HS-5 (cell line): ENCODE results near the gene ADRM1.

Experiments
- DNase-seq: peaks from one replicate; pipeline ENCODE4 v3.0.0-alpha.2; 2012; ENCODE audit warnings: low read depth

ADRM1 gene, protein sequence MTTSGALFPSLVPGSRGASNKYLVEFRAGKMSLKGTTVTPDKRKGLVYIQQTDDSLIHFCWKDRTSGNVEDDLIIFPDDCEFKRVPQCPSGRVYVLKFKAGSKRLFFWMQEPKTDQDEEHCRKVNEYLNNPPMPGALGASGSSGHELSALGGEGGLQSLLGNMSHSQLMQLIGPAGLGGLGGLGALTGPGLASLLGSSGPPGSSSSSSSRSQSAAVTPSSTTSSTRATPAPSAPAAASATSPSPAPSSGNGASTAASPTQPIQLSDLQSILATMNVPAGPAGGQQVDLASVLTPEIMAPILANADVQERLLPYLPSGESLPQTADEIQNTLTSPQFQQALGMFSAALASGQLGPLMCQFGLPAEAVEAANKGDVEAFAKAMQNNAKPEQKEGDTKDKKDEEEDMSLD

DNA sequence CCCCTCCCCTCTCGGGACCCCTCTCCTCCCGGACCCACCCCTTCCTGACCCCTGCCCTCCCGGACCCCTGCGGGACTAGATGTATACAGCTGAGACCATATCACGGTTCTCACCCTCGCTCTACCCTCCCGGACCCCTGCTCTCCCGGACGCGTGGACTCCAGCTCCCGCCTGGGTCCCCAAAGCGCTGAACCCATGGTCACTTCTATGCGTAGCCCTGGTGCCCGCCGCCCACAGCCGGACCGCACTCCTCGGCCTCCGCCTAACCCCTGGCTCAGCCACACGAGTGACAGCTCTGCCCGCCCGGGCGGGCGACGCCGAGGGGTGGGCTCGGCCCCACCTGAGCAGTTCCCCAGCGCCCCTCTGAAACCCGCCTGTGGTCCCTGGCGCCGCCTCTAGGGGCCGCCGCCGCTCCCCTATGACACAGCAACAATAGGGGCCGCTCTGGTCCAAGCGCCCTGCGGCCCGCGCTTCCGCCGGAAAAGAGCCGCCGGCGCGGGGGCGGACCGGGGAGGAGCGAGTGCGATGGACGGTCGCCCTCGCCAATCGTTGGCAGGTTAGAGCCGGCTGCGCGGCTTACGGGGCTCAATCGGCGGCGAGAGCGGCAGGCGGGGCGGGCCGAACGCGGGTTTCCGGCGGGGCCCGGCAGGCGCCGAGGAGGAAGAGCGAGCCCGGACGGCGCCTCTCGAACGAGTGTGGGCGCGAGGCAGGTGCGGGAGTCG lies at the start of gene ADRM1:
TSS of gene ADRM1 (plus strand) at position 657 of the 721 bp plus-strand sequence. CDS start 572 bp downstream, outside the sequence.
- DNase-seq = peak; percentile 80

DNA sequence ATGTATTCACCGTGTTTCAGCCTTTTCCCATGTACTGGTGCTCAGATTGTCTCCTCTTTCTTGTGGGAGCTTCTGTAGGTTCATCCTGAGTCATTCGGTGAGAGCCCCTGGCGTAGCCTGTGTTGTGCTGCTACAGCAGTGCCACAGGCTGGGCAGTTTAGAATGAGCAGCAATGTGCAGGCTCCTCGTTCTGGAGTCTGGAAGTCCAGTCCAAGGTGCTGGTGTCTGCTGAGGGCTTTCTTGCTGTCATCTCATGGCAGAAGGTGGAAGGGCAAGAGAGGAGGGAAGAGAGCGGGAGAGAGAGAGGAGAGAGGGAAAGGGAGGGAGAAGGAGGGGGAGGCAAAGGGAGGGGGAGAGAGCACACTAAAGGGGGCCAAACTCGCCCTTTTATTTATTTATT lies 49.4 kb upstream of the ADRM1 start:
- no peak for DNase-seq

DNA sequence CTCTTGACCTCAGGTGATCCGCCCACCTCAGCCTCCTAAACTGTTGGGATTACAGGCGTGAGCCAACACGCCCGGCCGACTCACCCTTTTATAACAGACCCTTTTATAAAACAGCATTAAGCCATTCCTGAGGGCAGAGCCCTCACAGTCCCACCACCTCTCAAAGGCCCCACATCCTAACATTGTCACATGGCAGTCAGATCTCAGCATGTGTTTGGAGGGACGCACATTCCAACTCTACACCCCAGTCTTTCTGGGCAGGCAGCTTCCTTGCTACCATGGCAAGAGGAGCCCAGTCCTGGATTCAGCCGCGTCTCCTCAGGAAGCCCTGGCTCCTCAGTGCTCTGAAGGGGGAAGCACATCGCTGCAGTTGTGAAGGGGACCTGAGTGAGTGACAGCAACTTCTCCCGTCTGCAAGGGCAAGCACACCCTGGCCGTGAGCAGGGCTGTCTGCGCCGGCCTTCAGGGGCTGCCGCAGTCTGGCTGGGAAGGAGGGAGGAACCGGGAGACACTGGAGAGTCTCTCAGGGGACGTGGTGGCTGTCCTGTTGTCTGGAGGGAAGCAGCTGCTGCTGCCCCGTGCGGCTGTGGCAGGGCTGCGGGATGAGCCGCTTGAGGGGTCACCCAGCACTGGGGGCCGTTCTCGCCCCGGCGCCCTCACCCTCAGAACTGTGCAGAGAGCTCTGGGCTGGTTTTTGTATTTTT lies 48.6 kb upstream of the ADRM1 start:
- DNase-seq = no peak

DNA sequence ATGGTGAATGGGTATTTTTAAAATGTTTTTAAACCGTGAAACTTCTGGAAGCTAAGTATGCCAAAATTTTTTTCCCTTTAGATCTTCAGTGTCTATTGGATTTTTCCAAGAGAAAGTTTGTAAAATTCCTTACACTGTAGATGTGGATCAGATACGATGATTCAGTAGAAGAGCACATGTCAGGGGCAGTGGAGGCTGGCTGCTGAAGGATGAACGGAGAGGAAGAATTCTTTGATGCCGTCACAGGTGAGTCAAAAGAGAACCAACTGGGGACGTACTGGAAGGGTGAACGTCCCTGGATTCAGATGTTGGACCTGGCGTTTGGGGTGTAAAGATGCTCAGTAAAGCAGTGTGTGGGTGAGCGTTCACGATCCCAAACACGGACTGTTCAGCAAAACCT lies 46.8 kb upstream of the ADRM1 start:
- DNase-seq = no peak

DNA sequence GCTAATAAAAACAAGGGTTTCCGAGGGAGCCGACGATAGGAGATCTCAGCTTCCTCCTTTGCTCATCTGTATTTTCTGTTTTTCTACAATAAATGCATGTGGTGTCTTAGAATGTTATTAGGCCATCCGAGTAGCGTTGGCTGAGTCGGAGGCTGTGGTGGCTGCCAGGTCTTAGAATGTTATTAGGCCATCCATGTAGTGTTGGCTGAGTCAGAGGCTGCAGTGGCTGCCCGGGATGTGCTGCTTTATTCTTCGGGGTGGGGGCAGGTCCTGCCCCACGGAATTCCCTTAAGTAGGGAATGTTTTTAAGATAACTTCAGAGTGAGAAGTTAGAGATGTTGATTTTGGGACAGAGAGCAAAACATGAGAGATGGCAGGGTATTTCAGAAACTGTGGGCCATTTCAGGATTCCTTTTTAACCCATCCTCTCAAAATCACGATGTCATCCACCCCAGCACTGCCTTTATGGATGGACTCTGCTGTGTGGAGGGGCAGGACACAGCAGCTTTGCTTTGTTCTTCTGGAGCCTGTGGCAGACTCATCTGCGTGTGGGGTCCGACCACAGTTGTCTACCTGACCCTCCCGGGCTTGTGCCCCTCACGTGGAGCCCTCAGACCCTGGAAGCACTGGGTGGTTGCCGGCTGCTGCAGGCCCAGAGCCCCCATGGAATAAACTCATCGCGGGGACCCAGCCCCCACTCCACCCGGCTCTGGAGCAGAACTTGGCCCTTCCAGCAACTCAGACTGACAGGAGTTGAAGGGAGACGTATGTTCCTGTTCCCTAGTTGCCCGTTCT lies 44.1 kb upstream of the ADRM1 start:
- DNase-seq = peak; percentile 51

DNA sequence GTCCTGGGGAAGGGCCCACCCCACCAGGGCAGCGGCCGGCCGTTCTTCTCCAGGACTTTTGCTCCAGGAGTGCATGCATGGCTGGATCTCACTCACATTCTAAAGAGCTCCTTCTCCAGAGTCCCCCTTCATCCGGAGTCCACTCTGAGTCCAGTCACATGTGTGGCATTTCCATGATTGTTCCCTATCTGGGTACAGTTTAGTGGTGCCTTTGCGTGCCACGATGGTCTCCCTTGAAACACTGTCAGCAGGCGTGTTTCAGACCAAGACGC lies 43.6 kb upstream of the ADRM1 start:
- no peak for DNase-seq

DNA sequence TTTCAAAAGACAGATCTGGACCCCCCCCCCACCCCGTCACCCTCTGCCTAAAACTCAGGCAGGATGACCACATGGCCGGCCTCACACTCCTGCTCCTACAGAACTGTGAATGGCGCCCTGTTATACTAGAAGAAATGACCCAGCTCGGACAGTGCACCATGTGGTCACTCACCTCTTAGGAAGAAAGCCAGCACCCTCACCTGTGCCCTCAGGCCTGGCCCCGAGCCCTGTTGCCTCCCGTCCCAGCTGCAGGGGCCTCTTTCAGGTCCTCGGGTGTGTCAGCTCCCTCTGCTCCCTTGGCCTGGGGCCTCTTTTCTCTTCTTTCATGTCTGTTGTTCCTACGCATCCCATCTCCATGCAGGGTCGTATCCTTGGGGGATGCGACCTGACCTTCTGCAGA lies 40.7 kb upstream of the ADRM1 start:
- no peak for DNase-seq

DNA sequence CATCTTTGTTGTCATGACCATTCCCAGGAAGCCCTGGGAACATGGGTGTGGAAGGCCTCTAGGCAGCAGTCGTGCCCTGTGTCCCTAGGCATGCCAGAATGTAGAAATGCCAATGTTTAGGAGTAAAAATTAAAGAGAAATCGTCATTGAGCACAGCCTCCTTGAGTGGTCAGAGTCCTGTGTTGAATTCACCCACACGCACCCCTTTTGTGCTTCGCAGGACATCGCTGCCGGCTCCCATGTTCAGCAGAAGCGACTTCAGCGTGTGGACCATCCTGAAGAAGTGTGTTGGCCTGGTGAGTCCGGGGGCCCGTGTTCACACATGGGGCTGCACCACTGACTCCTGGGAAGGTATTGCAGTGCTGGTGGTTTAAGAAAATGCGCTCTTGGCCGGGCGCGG lies 39.4 kb upstream of the ADRM1 start:
- DNase-seq = no peak

DNA sequence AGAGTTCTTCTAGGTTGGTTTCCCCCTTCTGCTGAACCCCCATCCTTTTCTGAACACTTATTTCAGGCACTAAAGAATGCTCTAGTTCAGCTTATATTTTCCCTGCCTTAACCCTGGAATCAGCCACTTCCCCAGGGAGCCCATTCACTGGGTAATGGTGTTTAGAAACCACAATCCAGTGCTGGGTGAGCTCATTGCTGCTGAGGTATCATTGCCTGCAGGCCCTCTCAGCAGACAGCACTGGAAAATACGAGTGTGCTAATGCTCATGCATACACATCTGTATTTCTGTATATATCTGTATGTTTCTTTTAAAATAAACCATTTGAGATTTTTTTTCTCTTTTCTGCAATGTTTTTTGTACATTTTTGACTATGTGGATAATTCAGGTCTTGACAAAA lies 37.4 kb upstream of the ADRM1 start:
- no peak for DNase-seq

DNA sequence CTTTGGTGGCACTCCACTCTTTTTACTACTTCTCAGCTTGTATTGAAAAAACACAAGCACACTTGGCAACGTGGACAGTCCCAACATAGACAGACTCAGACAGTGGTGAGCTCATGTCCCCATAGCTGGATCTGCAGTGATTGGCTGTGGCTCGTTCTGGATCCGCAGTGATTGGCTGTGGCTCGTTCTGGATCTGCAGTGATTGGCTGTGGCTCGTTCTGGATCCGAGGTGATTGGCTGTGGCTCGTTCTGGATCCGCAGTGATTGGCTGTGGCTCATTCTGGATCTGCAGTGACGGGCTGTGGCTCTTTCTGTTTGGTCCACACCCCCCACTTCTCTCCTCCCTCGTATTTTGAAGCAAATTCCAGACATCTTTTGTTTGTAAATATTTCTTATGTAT lies 36.5 kb upstream of the ADRM1 start:
- DNase-seq = no peak

DNA sequence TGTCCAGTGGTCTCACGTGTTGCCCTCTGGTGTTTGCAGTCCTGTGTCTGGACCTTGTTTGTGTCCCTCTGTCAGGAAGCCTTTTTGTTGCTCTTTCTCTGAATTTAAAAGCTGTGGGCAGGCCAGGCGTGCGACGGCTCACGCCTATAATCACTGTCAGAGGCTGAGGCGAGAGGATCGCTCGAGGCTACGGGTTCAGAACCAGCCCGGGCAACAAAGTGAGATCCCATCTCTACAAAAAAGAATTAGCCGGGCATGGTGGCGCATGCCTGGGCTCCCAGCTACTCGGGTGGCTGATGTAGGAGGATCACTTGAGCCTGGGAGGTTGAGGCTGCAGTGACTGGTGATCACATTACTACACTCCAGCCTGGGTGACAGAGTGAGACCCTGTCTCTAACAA lies 35.9 kb upstream of the ADRM1 start:
- DNase-seq = no peak

DNA sequence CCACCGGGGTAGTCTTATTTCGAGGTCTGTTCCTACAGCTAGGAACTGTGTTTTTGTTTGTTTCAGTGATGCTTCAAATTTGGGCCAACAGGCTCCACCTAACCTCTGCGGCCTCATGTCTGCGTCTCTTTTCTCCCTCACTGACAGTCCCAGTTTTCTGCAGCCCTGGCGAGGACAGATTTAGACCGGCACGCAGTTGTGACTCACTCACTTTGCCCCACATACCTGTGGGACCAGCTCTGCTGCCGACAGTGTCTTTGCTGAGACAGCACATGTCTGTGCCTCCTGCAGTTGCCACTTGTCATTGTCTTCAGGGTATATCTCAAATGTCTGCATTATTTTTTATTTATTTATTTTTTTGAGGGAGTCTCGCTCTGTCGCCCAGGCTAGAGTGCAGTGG lies 35.3 kb upstream of the ADRM1 start:
- no peak for DNase-seq

DNA sequence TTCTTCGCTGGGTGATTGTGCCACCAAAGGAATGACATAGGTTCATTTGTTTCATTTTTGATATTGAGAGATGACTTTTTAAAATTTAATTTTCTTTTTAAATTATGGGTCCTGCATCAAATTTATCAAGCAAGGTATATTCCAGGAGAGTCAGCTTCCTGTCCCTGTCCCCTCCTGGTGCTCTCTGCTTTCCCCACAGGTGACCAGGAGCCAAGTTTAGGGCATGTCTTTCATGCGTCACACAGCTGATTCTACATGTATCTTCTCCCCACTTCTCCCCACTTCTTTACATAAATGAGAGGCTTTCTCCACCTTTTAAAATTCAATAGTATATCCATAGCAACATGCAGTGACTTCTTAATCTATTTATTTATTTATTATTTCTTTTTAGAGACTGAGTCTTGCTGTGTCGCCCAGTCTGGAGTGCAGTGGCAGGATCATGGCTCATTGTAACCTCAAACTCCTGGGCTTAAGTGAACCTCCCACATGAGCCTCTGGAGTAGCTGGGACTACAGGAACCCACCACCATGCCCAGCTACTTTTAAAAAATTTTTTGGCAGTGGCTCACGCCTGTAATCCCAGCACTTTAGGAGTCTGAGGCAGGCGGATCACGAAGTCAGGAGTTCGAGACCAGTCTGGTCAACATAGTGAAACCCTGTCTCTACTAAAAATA lies 34.4 kb upstream of the ADRM1 start:
- DNase-seq = no peak

DNA sequence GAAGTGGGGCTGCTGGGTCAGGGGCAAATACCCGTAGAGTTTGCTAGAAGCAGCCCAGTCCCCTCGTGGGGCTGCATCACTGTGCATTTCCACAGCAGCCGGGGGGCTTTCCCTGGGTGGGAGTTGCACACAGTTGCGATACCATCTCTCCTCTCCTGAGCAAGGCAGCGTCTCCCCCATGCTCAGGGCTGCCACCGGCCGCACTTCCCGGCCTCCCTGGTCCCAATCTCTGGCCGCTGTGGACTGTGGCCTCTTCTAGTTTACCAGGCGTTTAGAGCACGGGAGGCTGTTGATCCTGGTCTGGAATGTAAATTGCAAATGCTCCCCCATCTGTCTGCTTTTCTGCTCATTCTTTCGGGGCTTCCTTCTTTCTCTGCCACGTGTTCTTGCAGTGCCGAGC lies 33.4 kb upstream of the ADRM1 start:
- no peak for DNase-seq

DNA sequence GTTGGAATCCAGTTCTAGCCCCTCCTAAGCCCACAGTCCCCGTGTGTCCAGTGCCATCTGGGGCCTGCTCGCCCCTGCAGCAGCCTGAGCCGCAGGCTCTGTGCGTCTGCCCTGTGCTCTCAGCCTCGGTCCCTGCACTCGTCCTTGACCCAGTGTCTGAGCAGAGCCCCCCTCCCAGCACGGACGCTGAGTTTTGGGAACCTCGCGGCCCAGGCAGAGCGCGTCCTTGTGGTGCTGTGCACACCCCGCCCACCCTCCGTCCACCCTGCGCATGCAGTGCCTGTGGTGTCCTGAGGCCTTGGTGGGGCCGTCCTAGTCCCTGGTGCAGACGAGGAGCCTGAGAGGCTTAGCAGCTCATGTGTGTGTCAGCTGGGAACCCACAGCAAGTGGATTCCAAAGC lies 32.9 kb upstream of the ADRM1 start:
- DNase-seq = no peak

DNA sequence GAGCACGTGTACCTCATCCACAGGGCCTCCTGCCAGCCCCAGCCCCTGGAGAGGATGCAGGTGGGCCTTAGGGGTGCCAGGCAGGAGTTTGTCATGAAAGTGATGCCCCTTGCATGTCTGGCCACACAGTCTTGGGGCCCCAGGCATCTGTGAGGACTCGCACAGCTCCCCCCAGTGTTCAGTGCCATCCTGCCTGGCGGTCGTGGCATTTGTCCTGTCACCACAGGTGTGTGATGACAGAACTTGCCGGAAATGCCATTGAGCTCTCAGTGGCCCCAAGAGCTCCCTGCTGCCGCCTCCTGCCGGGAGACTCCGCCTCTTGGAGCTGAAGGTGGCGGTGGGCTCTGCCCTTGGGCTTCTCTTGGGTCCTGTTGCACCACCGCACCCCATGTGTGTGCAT lies 30.6 kb upstream of the ADRM1 start:
- DNase-seq = no peak

DNA sequence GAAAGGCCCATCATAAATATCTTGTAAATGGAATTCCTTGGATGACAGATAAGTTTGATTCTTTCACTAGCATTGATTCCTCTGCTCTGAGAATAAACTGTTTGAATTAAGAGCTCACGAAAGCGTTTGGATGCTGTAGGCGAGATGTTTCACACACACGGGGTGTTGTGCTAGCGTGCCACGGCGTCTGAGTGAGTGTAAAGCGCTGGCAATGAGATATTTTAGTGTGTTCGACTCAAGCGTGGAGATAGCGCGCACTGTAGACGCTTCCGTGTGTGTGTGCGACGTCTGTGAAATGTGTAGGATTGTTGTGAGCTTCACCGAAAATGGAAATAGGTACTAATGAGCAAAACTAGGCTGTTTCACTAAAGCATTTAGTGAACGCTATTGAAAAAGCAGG lies 29.4 kb upstream of the ADRM1 start:
- no peak for DNase-seq

DNA sequence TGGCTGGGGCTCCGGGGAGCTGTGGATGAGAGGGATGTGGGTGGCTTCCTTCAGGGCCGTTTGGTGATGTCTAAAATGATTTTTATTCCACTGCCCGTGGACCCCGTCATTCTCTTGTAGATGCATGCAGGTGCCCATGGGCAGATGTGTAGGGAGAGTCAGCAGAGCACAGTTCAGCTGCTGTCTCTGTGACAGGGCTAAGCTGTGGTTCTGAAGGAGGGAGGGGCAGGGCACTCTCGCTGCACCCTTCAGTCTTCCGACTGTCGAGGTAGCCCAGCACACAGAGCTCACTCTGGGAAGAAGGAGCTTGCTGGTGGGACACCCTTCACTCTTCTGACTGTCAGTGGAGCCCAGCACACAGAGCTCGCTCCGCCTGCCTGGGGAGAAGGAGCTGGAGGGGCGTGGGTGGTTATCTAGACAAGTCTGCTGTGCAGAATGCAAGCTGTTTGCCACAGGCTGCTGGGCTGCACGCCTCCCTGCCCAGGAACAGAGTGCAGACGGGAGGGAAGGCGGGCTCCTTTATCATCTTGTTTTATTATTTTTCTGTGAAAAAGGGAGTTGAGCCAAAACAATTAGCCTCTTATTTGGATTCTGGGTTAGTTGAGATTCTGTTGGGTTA lies 28.4 kb upstream of the ADRM1 start:
- DNase-seq = no peak

DNA sequence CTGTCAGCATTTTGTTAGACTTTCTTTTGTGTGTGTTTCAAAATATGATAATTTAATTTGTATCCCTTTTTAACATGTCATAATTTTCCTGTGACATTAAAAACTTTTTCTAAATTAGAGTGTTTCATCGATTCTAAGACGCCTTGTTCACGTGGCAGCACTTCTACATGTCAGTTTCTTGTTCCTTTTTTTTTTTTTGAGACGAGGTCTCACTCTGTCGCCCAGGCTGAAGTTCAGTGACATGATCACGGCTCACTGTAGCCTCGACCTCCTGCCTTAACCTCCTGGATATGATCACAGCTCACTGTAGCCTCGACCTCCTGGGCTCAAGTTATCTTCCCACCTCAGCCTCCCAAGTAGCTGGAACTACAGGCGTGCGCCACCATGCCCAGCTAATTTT lies 27.6 kb upstream of the ADRM1 start:
- no peak for DNase-seq

DNA sequence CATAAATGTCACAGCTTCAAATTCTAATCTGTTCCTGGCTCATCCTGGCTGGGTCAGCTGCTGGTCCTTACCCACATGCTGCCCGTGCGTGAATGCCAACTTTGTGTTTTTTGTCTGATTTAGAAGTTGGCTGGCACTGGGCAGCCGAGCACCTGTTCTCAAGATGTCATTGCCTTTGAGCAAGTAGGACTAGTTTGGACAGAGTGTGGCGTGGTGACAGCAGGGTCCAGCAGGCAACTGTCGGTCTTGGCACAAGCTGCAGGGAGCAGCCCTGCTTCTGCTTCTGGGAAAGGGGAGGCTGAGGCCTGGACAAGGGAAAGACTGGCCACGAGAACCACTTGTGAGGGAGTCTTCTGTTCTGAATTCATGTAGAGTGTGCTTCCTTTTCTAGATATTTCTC lies 26.4 kb upstream of the ADRM1 start:
- no peak for DNase-seq

DNA sequence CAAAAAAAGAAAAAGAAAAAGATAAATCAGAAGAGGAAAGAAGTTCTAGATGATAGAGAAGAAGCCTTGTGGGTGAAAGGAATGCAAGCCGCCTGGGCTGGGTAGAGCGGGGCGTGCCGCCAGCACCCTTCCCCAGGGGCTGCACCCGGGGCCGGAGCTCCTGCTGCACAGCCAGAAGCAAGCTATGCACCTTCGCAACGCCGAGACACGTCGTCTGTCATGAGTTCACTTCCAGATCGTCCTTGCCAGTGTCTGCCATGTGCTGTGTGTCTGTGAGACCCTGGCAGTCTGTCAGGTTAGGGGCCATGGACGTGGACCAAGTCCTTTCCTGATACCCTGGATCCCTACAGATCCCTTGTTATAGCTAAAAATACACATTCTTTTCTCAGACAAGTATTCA lies 25.5 kb upstream of the ADRM1 start:
- no peak for DNase-seq

DNA sequence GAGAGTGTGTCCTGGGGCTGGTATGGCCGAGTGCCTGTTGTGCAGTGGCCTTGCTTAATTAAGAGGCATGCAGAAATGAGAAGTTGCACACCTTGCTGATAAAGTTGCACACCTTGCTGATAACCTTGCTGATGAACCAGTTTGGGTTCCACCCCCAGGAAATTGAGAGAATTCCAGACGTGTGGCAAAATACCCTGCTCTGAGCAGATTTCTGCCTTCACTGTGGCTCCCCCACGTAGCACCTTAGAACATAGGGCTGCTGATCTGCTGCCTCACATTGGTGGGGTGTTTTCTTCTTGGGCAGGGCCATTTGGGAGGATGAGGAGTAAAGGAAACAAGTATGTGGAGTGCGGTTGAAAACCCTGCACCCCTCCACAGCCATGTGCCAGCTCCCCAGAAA lies 22.5 kb upstream of the ADRM1 start:
- no peak for DNase-seq
